Activated naive CD8-positive, alpha-beta T cell (primary cell): ENCODE measurements around the gene RNF222.

Experiments used
- H3K27ac Mint-ChIP-seq: one replicate; pipeline ENCODE4 v1.8.0; 2021; ENCODE audit warnings: mixed read lengths
- H3K27me3 Mint-ChIP-seq: one replicate; pipeline ENCODE4 v1.8.0; 2021; ENCODE audit warnings: mixed read lengths
- H3K36me3 Mint-ChIP-seq: one replicate; pipeline ENCODE4 v1.8.0; 2021; ENCODE audit warnings: mixed read lengths
- H3K4me1 Mint-ChIP-seq: one replicate; pipeline ENCODE4 v1.8.0; 2021; ENCODE audit warnings: low read depth, mixed read lengths
- H3K4me3 Mint-ChIP-seq: one replicate; pipeline ENCODE4 v1.8.0; 2021; ENCODE audit warnings: mild to moderate bottlenecking, mixed read lengths
- H3K9me3 Mint-ChIP-seq: one replicate; pipeline ENCODE4 v1.8.0; 2021; ENCODE audit warnings: low read depth, mixed read lengths

The RNF222 gene

GRCh38 chr17:8397636-8398035 is at the start of gene RNF222:
RNF222 (minus strand) TSS chr17:8397827; CDS start chr17:8393461, 4,366 bp downstream.
- H3K4me1 Mint-ChIP-seq, result peaks cover 11% of the 10 kb centered on the region
- no peaks in the 10 kb centered on the region for H3K9me3 Mint-ChIP-seq
- no peaks in the 10 kb centered on the region for H3K36me3 Mint-ChIP-seq
- H3K4me3 Mint-ChIP-seq, result no peak within 1 kb of the TSS
- peaks cover 15% of the 10 kb centered on the region for H3K27me3 Mint-ChIP-seq
- no peak within 1 kb of the TSS for H3K27ac Mint-ChIP-seq

GRCh38 chr17:8445536-8445935 is 47.9 kb upstream of the RNF222 start:
- Mint-ChIP-seq H3K9me3 (no peaks in the 10 kb centered on the region), H3K36me3 (peaks cover 14% of the 10 kb centered on the region), H3K4me3 (no peak overlapping the region), H3K27me3 (no peaks in the 10 kb centered on the region), H3K27ac (no peak overlapping the region), H3K4me1 (peaks cover 47% of the 10 kb centered on the region)

- H3K36me3 Mint-ChIP-seq, result peaks cover 15% of the 10 kb centered on the region
- peaks cover 55% of the 10 kb centered on the region for H3K4me1 Mint-ChIP-seq
- H3K27ac Mint-ChIP-seq, result no peak overlapping the region
Measured at GRCh38 chr17:8444494-8444893, 46.9 kb upstream of the RNF222 start.

GRCh38 chr17:8443756-8444155 is 46.1 kb upstream of the RNF222 start:
- Mint-ChIP-seq H3K9me3 (no peaks in the 10 kb centered on the region), H3K27ac (peak overlapping the region; percentile 81), H3K4me1 (peaks cover 57% of the 10 kb centered on the region), H3K36me3 (peaks cover 12% of the 10 kb centered on the region), H3K4me3 (no peak overlapping the region), H3K27me3 (no peaks in the 10 kb centered on the region)

More at GRCh38 chr17:8444494-8444893, 46.9 kb upstream of the RNF222 start:
- H3K9me3 Mint-ChIP-seq, result no peaks in the 10 kb centered on the region
- H3K27me3 Mint-ChIP-seq, result no peaks in the 10 kb centered on the region
- H3K4me3 Mint-ChIP-seq, result no peak overlapping the region

- Mint-ChIP-seq H3K4me3 (peak overlapping the region; percentile 36), H3K36me3 (peaks cover 12% of the 10 kb centered on the region), H3K27me3 (no peaks in the 10 kb centered on the region), H3K27ac (peak overlapping the region; percentile 69), H3K4me1 (peaks cover 66% of the 10 kb centered on the region), H3K9me3 (no peaks in the 10 kb centered on the region)
Measured at GRCh38 chr17:8442310-8442709, 44.7 kb upstream of the RNF222 start.

- peak overlapping the region; percentile 69 for H3K27ac Mint-ChIP-seq
- peaks cover 67% of the 10 kb centered on the region for H3K4me1 Mint-ChIP-seq
- H3K9me3 Mint-ChIP-seq, result no peaks in the 10 kb centered on the region
- H3K4me3 Mint-ChIP-seq, result peak overlapping the region; percentile 36
- H3K36me3 Mint-ChIP-seq, result peaks cover 10% of the 10 kb centered on the region
- H3K27me3 Mint-ChIP-seq, result no peaks in the 10 kb centered on the region
Measured at GRCh38 chr17:8441690-8442089, 44.1 kb upstream of the RNF222 start.

- H3K36me3 Mint-ChIP-seq, result peaks cover 11% of the 10 kb centered on the region
- H3K9me3 Mint-ChIP-seq, result no peaks in the 10 kb centered on the region
- H3K27me3 Mint-ChIP-seq, result no peaks in the 10 kb centered on the region
- peak overlapping the region; percentile 54 for H3K27ac Mint-ChIP-seq
- H3K4me3 Mint-ChIP-seq, result peak overlapping the region; percentile 56
- H3K4me1 Mint-ChIP-seq, result peaks cover 72% of the 10 kb centered on the region
Measured at GRCh38 chr17:8439681-8440080, 42.1 kb upstream of the RNF222 start.

GRCh38 chr17:8438441-8438840 is 40.8 kb upstream of the RNF222 start:
- Mint-ChIP-seq H3K9me3 (no peaks in the 10 kb centered on the region), H3K36me3 (peaks cover 10% of the 10 kb centered on the region), H3K4me1 (peaks cover 62% of the 10 kb centered on the region), H3K27ac (peak overlapping the region; percentile 41), H3K4me3 (peak overlapping the region; percentile 78), H3K27me3 (no peaks in the 10 kb centered on the region)

GRCh38 chr17:8436844-8437171 is 39.2 kb upstream of the RNF222 start:
- peak overlapping the region; percentile 99 for H3K4me3 Mint-ChIP-seq
- H3K27ac Mint-ChIP-seq, result peak overlapping the region; percentile 97
- no peaks in the 10 kb centered on the region for H3K9me3 Mint-ChIP-seq
- H3K4me1 Mint-ChIP-seq, result peaks cover 49% of the 10 kb centered on the region
- no peaks in the 10 kb centered on the region for H3K27me3 Mint-ChIP-seq
- peaks cover 8% of the 10 kb centered on the region for H3K36me3 Mint-ChIP-seq

GRCh38 chr17:8436169-8436843 is 38.7 kb upstream of the RNF222 start:
- Mint-ChIP-seq H3K27me3 (no peaks in the 10 kb centered on the region), H3K27ac (peak overlapping the region; percentile 97), H3K36me3 (peaks cover 8% of the 10 kb centered on the region), H3K4me1 (peaks cover 44% of the 10 kb centered on the region), H3K9me3 (no peaks in the 10 kb centered on the region), H3K4me3 (peak overlapping the region; percentile 99)

- H3K4me3 Mint-ChIP-seq, result peak within 1 kb of the TSS; percentile 99
- H3K36me3 Mint-ChIP-seq, result peaks cover 8% of the 10 kb centered on the region
- no peaks in the 10 kb centered on the region for H3K27me3 Mint-ChIP-seq
- peak within 1 kb of the TSS; percentile 97 for H3K27ac Mint-ChIP-seq
- no peaks in the 10 kb centered on the region for H3K9me3 Mint-ChIP-seq
- peaks cover 37% of the 10 kb centered on the region for H3K4me1 Mint-ChIP-seq
Measured at GRCh38 chr17:8435245-8436168, 37.9 kb upstream of the RNF222 start, which contains the start of gene NDEL1. NDEL1 (plus strand) TSS chr17:8435884; CDS start chr17:8444272, 8,388 bp downstream.

GRCh38 chr17:8430966-8431365 is 33.3 kb upstream of the RNF222 start:
- Mint-ChIP-seq H3K27ac (no peak overlapping the region), H3K4me3 (no peak overlapping the region), H3K9me3 (no peaks in the 10 kb centered on the region), H3K27me3 (no peaks in the 10 kb centered on the region), H3K4me1 (peaks cover 3% of the 10 kb centered on the region), H3K36me3 (no peaks in the 10 kb centered on the region)

- Mint-ChIP-seq H3K9me3 (no peaks in the 10 kb centered on the region), H3K4me3 (no peak overlapping the region), H3K27me3 (peaks cover 8% of the 10 kb centered on the region), H3K4me1 (no peaks in the 10 kb centered on the region), H3K36me3 (no peaks in the 10 kb centered on the region), H3K27ac (no peak overlapping the region)
Measured at GRCh38 chr17:8426802-8427201, 29.2 kb upstream of the RNF222 start.

GRCh38 chr17:8426094-8426720 is 28.6 kb upstream of the RNF222 start:
- Mint-ChIP-seq H3K4me3 (no peak overlapping the region), H3K4me1 (no peaks in the 10 kb centered on the region), H3K36me3 (no peaks in the 10 kb centered on the region), H3K27me3 (peaks cover 8% of the 10 kb centered on the region), H3K9me3 (no peaks in the 10 kb centered on the region), H3K27ac (no peak overlapping the region)

- no peaks in the 10 kb centered on the region for H3K4me1 Mint-ChIP-seq
- no peak overlapping the region for H3K27ac Mint-ChIP-seq
- H3K27me3 Mint-ChIP-seq, result peaks cover 20% of the 10 kb centered on the region
- H3K9me3 Mint-ChIP-seq, result no peaks in the 10 kb centered on the region
- peaks cover 2% of the 10 kb centered on the region for H3K36me3 Mint-ChIP-seq
- H3K4me3 Mint-ChIP-seq, result no peak overlapping the region
Measured at GRCh38 chr17:8421571-8421970, 23.9 kb upstream of the RNF222 start.
